Measurements from ENCODE around the gene TMEM170B.

The TMEM170B gene

GRCh38 chr6:11492464-11493290, 44.9 kb upstream of the TMEM170B start:
- peaks cover 60% of the 10 kb centered on the region for H3K4me1 ChIP-seq (ENCODE audit: low read length)
- peak overlapping the region; percentile 27 for H2AFZ ChIP-seq (ENCODE audit: low read depth, low read length)
- H3K9ac ChIP-seq (ENCODE audit: low read length): peak overlapping the region; percentile 23
- no peaks in the 10 kb centered on the region for H3K27me3 ChIP-seq (ENCODE audit: low read depth, low read length)
- H3K4me2 ChIP-seq (ENCODE audit: low read length): peak overlapping the region; percentile 14
- peak overlapping the region; percentile 88 for H3K27ac ChIP-seq (ENCODE audit: low read length)
- no peak for TF ChIP-seq CTCF (IDR thresholded peaks at IDR 0.05; ENCODE audit: low read depth, low read length)
- no peak for TF ChIP-seq EZH2phosphoT487 (IDR thresholded peaks at IDR 0.05; ENCODE audit: low read depth)
- no peak overlapping the region for H3K4me3 ChIP-seq (ENCODE audit: low read length)
- H3K36me3 ChIP-seq (replicated peaks; ENCODE audit: low read depth, low read length): no peaks in the 10 kb centered on the region
- H3K79me2 ChIP-seq (ENCODE audit: low read length): no peaks in the 10 kb centered on the region
- H4K20me1 ChIP-seq (ENCODE audit: insufficient read depth, low read length): no peaks in the 10 kb centered on the region
- H3K9me3 ChIP-seq (ENCODE audit: insufficient read depth, low read length): no peaks in the 10 kb centered on the region

GRCh38 chr6:11493974-11494373, 43.6 kb upstream of the TMEM170B start:
- Histone ChIP-seq H3K27me3 (ENCODE audit: low read depth, low read length) (no peaks in the 10 kb centered on the region), H3K9ac (ENCODE audit: low read length) (peak overlapping the region; percentile 71), H4K20me1 (ENCODE audit: insufficient read depth, low read length) (no peaks in the 10 kb centered on the region), H3K36me3 (replicated peaks; ENCODE audit: low read depth, low read length) (no peaks in the 10 kb centered on the region), H3K9me3 (ENCODE audit: insufficient read depth, low read length) (no peaks in the 10 kb centered on the region), H2AFZ (ENCODE audit: low read depth, low read length) (peak overlapping the region; percentile 18; the same call in 1 of the 2 replicates), H3K4me1 (ENCODE audit: low read length) (peaks cover 65% of the 10 kb centered on the region), H3K27ac (ENCODE audit: low read length) (peak overlapping the region; percentile 88), H3K4me3 (ENCODE audit: low read length) (no peak overlapping the region), H3K79me2 (ENCODE audit: low read length) (no peaks in the 10 kb centered on the region), H3K4me2 (ENCODE audit: low read length) (peak overlapping the region; percentile 47)
- TF ChIP-seq CTCF (IDR thresholded peaks at IDR 0.05; ENCODE audit: low read depth, low read length) (no peak), EZH2phosphoT487 (IDR thresholded peaks at IDR 0.05; ENCODE audit: low read depth) (no peak)

- peak overlapping the region; percentile 6; the same call in 1 of the 2 replicates for H2AFZ ChIP-seq (ENCODE audit: low read depth, low read length)
Measured at GRCh38 chr6:11494786-11495564, 42.6 kb upstream of the TMEM170B start.

More at GRCh38 chr6:11494786-11495564, 42.6 kb upstream of the TMEM170B start:
- H3K27ac ChIP-seq (ENCODE audit: low read length): peak overlapping the region; percentile 88
- peaks cover 65% of the 10 kb centered on the region for H3K4me1 ChIP-seq (ENCODE audit: low read length)
- H3K9ac ChIP-seq (ENCODE audit: low read length): peak overlapping the region; percentile 71
- no peaks in the 10 kb centered on the region for H3K36me3 ChIP-seq (replicated peaks; ENCODE audit: low read depth, low read length)
- peak overlapping the region; percentile 17; the same call in 1 of the 2 replicates for H3K4me3 ChIP-seq (ENCODE audit: low read length)
- H3K79me2 ChIP-seq (ENCODE audit: low read length): no peaks in the 10 kb centered on the region
- no peaks in the 10 kb centered on the region for H3K27me3 ChIP-seq (ENCODE audit: low read depth, low read length)
- H3K9me3 ChIP-seq (ENCODE audit: insufficient read depth, low read length): no peaks in the 10 kb centered on the region
- no peak for TF ChIP-seq CTCF (IDR thresholded peaks at IDR 0.05; ENCODE audit: low read depth, low read length)
- TF ChIP-seq EZH2phosphoT487 (IDR thresholded peaks at IDR 0.05; ENCODE audit: low read depth): no peak
- peak overlapping the region; percentile 47 for H3K4me2 ChIP-seq (ENCODE audit: low read length)
- H4K20me1 ChIP-seq (ENCODE audit: insufficient read depth, low read length): no peaks in the 10 kb centered on the region

All from OCI-LY3 (cell line).